Measurements from ENCODE around the gene MRPL37.
"Not testable (repeated sequence)": the region's sequence is repeated elsewhere in the genome, so short reads cannot be mapped to it uniquely, and the experiment has no call there.

Gene MRPL37

GRCh38 chr1:54172614-54173599 is 27.1 kb upstream of the MRPL37 start:
- no peak for DNase-seq (ENCODE audit: low spot score)

DNA sequence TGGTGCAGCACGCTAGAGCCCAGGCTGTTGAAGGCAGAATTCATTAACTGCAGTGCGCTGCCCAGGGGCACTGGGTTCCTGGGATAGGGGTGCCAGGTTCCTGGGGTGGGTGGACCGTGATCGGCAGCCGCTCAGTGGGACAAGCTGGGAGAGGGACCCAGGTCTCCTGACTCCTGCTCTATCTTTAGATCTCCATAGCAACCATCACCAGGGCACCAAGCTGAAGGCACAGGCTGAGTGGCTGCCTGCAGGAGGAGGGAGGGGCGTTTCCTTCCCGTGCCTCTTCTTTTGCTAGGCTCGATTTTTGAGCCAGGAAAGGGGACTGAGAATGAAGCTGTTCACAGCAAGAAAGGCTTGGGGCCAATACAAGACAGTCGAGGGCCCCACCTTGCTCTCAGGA is 26.3 kb upstream of the MRPL37 start:
- no peak for DNase-seq (ENCODE audit: low spot score)

GRCh38 chr1:54174106-54174505 is 25.9 kb upstream of the MRPL37 start:
- no peak for DNase-seq (ENCODE audit: low spot score)

DNA sequence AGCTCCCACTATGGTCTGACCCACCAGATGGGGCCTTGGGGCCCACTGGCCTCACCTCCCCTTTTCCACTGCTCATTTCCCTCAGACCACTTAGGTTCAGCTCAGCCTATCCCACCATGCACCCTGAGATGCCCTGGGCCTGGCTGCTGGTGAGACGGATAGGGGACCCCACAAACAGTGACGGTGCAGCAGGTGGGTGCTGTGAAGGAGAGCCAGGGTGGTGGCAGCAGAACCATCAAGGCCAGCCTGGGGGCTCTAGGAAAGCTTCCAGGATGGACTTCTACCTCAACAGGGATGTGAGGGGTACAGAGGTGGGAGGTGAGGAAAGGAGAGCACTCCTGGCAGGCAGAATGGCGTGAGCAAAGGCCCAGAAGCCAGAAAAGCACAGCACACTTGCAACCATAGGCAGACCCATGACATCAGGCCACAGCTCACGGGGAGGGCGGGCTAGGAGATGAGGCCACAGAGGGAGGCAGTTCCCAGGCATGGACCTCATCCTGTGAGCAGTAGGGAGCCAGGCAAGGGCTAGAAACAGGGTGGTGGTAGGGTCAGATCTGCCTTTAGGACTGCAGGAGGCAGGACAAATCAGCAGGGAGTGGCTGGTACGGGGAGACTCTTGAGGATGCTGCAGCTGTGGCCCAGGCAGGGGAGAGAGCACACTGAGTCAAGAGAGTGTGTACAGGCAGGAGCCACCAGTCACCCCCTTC is 23.2 kb upstream of the MRPL37 start:
- no peak for DNase-seq (ENCODE audit: low spot score)

GRCh38 chr1:54177726-54178125 is 22.2 kb upstream of the MRPL37 start:
- no peak for DNase-seq (ENCODE audit: low spot score)

DNA sequence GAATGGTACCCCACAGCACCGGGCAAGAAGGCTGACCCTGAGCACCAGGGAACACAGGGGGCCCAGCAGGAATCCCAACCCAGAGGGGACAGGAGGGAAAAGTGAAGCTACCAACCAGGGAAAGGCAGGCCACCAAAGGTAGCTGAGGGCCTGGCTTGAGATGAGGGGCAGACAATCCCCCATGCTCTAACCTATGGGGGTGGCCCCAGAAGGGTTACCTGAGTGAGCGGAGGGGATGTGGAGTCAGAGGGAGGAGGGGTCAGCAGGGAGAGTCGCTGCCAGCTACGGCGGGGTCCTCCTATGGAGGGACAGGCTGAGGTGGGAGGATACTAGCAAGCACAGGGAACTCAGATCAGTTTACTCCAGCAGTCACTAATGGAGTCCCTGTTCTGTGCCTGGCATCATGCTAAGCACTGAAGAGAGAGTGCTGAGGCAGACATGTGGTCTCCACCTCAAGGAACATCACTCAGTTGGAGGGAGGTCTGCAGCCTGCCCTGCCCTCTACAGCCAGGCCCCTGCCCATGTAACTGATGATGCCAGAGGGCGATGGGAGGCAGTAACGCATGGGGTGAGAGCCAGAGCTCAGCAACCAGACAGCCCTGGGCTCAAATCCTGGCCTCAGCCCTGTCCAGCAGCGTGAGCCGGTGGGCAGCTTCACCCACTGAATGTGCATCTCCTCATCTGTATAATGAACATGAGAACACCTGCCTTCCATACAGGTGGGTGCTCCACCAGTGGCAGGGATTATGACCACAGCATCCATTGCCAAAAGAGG is 21.5 kb upstream of the MRPL37 start:
- DNase-seq (ENCODE audit: low spot score) = no peak

- no peak for DNase-seq (ENCODE audit: low spot score)
These were observed 19.1 kb upstream of the MRPL37 start for GRCh38 chr1:54180701-54181360.

DNA sequence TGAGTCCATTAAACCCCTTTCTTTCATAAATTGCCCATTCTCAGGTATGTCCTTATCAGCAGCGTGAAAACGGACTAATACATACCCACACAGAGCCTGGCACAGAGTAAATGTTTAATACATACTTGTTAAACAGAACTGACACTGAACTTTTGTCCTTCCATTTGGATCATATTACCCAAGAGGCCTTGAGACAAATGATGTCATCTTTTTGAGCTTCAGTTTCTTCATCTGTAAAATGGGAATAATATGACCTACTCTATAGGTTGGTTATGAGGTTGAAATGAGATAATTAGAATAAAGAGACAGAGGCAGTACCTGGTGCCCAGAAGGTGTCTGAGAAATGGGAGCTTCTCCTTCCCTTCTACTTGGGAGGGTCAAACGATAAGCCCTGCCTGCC is 13.9 kb upstream of the MRPL37 start:
- no peak for DNase-seq (ENCODE audit: low spot score)

DNA sequence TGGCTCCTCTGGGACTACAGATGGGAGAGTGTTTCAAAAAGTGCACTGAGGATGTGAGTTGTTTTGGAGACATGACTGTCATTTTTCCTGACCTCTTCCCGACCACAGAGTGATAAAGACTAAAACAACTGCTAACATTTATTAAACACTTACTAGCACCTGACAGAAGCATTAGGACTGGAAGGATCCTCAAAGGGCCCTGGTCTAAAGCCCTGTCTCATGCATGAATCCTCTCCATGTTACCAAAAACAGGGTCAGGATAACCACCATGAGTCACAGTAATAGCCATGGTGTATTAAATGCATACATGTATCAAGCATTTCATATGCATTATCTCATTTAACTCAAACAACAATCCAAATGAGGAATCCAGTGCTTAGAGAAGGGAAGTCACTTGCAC is 11.7 kb upstream of the MRPL37 start:
- DNase-seq (ENCODE audit: low spot score) = no peak

GRCh38 chr1:54190526-54190925 is 9.4 kb upstream of the MRPL37 start:
- DNase-seq (ENCODE audit: low spot score) = no peak

- no peak for DNase-seq (ENCODE audit: low spot score)
These were observed 8.4 kb upstream of the MRPL37 start for GRCh38 chr1:54191525-54191924.

DNA sequence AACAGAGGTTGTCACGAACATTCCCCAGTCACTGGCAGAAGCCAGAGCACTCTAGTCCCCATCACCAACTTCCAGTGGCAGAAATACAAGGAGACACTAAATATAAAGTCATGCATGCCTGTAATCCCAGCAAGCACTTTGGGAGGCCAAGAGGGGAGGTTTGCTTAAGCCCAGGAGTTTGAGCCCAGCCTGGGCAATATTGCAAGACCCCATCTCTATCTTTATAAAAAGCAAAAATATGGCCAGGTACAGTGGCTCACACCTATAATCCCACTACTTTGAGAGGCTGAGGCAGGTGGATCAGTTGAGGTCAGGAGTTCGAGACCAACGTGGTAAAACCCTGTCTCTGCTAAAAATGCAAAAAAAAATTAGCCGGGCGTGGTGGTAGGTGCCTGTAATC is 6.5 kb upstream of the MRPL37 start:
- DNase-seq (ENCODE audit: low spot score) = no peak

- DNase-seq (ENCODE audit: low spot score) = peak; percentile 8
These were observed 709 bp upstream of the MRPL37 start for GRCh38 chr1:54199151-54199764.

DNA sequence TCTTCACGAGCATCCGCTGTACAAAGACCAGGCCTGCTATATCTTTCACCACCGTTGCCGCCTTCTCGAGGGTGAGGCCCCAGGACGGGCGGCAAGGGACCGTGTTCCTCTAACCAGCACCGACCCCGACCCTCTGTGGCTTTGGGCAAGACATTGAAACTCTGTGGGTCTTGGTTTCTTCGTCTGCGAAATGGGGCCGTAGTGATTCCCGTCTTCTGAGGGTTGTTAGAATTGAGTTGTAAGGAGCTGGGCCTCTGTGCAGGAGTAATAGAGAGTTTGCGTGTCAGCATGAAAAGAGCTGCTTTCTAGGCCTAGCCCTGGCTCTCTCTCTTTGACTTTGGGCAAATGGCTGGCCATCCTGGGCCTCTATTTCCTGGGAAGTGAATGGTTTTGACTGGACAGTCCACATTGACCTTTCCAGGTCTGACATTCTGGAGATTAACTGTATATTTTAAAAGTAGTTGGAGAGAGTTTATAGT is 591 bp downstream of the MRPL37 start:
- DNase-seq (ENCODE audit: low spot score) = no peak

- DNase-seq (ENCODE audit: low spot score) = no peak
These were observed 4.2 kb downstream of the MRPL37 start for GRCh38 chr1:54204199-54204598.

DNA sequence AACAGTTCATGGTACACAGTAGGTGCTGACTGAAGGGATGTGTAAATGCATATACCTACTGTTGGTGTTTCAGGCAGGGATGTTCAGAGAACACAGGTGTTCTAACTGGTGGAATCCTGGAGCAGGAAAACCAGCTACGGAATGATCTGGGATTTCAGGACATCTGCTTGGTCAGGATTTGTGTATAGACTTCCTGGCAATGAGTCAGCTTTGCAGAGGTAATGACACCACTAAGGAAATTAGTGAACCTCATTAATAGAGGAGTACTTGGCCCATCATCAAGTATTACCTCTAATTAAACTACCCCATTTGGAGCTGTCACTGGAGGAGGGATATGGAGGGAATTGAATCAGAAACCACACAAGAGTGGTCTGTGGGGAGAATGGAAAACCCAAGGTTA is 7.3 kb downstream of the MRPL37 start:
- DNase-seq (ENCODE audit: low spot score) = no peak

- not testable (repeated sequence) for DNase-seq (ENCODE audit: low spot score)
These were observed 7.9 kb downstream of the MRPL37 start for GRCh38 chr1:54207896-54208295.

GRCh38 chr1:54212872-54213271 is 12.9 kb downstream of the MRPL37 start:
- DNase-seq (ENCODE audit: low spot score) = no peak

DNA sequence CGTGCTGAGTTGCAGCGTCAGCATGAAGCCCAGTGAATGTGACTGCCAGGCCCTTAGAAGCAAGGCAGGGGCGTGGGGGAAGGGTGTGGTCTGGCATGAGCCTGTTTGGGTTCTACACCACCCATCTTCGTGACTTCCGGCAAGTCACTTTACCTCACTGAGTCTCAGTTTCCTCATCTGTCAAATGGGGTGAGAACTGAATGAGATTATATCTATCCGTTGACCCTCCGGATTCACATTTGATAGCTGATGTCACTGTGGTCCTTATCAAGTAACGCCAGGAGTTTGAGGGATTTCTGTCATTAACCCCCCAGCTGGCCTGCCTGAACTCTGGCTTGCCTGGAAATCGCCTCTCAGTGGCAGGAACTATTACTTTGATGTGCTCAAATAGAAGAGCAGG is 15.6 kb downstream of the MRPL37 start:
- no peak for DNase-seq (ENCODE audit: low spot score)

GRCh38 chr1:54218883-54219687 is 19.1 kb downstream of the MRPL37 start:
- no peak for DNase-seq (ENCODE audit: low spot score)

GRCh38 chr1:54219688-54220003 is 19.7 kb downstream of the MRPL37 start:
- no peak for DNase-seq (ENCODE audit: low spot score)

Measured in pons (tissue), 1 donor.